Fibroblast of villous mesenchyme (primary cell): ENCODE data around the gene SRPX. TPM values are rescaled to one million over a fixed set of nuclear protein-coding genes. Genes with fewer than 3 reads are reported as not detected.

ENCODE experiments used
- DNase-seq: peaks from one replicate; pipeline ENCODE4 v3.0.0-alpha.2; 2010; ENCODE audit warnings: low read depth
- H3K4me3 ChIP-seq: 2 replicates; pipeline ENCODE4 v1.5.1; 2011; ENCODE audit warnings: low read depth, mild to moderate bottlenecking, low read length
- CTCF ChIP-seq: IDR thresholded peaks from 2 replicates; pipeline ENCODE4 v1.5.1; 2012; ENCODE audit warnings: low read depth, mild to moderate bottlenecking, low read length; ENCODE audit not compliant: insufficient read depth
- total RNA-seq: library from RNA; depleted of rRNA; stranded (reverse); fragments of >200 nt; gene quantifications from 2 replicates; pipeline ENCODE4 v1.2.3, GENCODE V29; 2012

Gene SRPX
- total RNA-seq, 1 donor, result 36.7 TPM

- DNase-seq, result no peak
- no peak overlapping the region for H3K4me3 ChIP-seq
- TF ChIP-seq CTCF, result no peak
Observed at GRCh38 chrX:38149016-38149415, 71.7 kb downstream of the SRPX start.

- H3K4me3 ChIP-seq, result no peak overlapping the region
- DNase-seq, result peak; percentile 83
- TF ChIP-seq CTCF, result no peak
Observed at GRCh38 chrX:38142610-38143009, 78.1 kb downstream of the SRPX start.

DNA sequence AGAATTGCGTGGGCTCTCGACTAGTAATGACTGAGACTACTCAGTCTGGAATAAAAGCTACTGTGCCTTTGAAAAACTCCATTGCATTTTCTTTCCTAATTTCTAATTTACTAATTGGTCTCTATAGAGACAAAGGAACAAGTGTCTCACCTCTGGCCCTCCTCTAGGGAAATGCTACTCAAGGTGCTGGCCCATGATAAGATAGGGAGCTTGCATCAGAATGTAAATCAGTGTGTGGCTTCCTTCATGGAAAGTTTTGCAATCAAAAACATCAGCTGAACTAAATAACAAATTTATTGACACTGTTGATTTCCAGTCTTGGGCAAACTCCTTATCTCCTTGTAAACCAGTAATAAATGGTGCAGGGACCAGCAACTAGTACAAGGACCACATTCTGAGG lies 81.8 kb downstream of the SRPX start:
- no peak overlapping the region for H3K4me3 ChIP-seq
- DNase-seq, result no peak
- TF ChIP-seq CTCF, result no peak

DNA sequence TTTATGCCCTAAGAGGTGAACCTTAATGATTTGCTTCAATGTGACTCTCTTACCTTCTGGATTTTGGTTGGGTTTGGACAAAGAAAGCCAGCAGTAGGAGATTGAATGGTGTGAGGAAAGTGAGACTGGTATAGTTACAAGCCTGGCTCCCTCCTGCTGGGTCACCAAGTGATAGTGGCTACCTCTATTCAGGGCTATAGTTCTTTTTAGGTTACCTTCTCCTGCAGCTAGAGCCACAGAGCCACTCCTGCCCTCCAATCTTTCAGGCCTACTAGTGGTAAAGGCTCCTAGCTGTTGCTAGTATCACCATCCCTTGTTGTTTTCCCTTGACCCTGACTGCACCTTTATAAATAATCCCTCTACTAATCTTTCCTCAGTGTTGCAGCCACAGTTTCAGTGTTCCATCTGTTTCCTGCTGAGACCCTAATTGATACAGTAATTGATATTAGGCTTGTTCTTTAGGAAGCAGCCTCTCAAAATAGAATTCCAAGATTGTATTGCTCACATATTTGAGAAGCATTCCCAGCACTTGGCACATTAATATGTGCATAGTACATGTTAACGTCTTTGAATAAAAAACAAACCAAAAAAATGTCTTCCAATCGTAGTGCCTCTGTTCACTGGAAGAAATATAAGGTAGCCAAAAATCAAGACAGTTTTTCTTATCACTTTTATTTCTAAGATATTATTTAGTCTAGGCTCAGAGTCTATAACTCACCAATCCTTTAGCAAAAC lies 82.3 kb downstream of the SRPX start:
- H3K4me3 ChIP-seq, result no peak overlapping the region
- no peak for DNase-seq
- no peak for TF ChIP-seq CTCF

DNA sequence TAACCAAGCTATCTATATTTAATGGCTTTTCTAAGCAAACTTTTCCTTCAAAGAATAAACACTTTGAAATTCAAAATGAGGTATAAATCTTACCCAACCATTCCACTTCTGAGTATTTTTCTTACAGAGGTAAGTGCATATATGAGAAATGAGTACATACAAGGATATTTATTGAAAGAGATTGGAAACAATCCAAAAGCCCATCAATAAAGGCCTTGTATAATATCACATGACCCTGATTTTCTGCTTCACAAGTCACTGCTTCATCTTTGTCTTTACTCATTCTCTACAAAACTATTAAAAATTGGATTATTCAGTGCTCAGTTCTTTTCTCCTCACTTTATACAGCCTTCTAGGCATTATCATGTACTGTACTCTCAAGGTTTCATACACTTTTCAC lies 91.3 kb downstream of the SRPX start:
- TF ChIP-seq CTCF, result no peak
- no peak for DNase-seq
- no peak overlapping the region for H3K4me3 ChIP-seq

DNA sequence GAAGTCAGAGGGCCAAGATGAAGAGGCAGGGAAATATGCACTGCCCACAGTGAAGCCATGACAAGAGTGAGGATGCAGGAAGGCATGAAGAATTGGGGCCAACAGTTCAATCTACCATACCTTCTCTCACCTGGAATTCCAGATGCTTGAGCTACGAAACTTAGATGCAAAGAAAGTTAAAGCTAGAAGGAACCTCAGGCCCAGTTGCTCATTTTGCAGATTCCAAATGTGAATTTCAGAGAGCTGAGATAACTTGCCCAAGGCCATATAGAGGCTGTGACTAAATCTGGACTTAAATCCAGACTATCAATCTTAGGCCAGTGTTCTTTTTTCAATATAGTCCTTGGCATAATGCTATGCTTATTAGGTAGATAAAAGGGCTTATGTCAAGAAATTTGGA lies 92.7 kb downstream of the SRPX start:
- DNase-seq, result no peak
- no peak overlapping the region for H3K4me3 ChIP-seq
- no peak for TF ChIP-seq CTCF

GRCh38 chrX:38126179-38126578 lies 94.5 kb downstream of the SRPX start:
- no peak overlapping the region for H3K4me3 ChIP-seq
- no peak for TF ChIP-seq CTCF
- DNase-seq, result no peak
